CD1c-positive myeloid dendritic cell (primary cell): ENCODE data around the gene HAUS1.
"Not testable (repeated sequence)": the region's sequence is repeated elsewhere in the genome, so short reads cannot be mapped to it uniquely, and the experiment has no call there.

Experiments
- DNase-seq: peaks from one replicate; pipeline ENCODE4 v3.0.0-alpha.2; 2016; ENCODE audit errors: extremely low spot score

Gene HAUS1

DNA sequence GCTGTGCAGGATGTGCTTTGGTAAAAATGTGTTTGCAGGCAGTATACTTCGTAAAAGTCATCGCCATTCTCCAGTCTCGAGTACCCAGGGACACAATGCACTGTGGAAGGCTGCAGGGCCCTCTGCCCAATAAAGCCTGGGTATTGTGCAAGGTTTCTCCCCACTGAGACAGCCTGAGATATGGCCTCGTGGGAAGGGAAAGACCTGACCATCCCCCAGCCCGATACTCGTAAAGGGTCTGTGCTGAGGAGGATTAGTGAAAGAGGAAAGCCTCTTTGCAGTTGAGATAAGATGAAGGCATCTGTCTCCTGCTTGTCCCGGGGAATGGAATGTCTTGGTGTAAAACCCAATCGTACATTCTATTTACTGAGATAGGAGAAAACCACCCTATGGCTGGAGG lies 15.7 kb upstream of the HAUS1 start:
- DNase-seq: not testable (repeated sequence)

DNA sequence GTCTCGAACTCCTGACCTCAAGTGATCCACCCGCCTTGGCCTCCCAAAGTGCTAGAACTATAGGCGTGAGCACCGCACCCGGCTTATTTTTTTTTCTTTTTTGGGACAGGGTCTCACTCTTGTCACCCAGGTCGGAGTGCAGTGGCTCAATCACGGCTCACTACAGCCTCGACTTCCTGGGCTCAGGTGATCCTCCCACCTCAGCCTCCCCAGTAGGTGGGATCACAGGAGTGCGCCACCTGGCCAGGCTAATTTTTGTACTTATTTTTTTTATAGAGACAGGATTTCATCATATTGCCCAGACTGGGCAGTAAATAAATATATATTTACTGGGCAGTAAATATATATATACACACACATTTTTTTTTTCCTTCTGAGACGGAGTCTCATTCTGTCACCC lies 8.7 kb upstream of the HAUS1 start:
- no peak for DNase-seq

DNA sequence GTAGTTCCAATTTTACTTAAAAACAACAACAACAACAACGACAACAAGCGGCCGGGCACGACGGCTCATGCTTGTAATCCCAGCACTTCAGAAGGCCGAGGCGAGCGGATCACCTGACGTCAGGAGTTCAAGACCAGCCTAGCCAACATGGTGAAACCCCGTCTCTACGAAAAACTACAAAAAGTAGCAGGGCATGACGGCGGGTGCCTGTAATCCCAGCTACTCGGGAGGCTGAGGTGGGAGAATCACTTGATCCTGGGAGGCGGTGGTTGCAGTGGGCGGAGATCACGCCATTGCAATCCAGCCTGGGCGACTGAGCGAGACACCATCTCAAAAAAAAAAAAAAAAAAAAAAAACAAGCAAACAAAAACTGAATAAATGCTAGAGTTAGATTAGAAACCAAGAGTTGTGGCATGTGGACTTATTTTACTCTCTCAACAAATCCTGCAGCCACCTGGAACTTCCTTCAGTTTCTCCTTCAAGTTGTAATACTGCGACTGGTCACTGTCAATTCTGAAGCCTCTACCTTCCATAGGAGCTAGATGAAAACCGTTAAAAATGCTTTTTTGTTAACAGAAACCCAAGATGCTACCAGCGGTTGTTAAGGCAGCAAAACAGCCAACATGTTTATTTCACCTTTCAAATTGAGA lies 7.4 kb upstream of the HAUS1 start:
- DNase-seq: peak; percentile 11

DNA sequence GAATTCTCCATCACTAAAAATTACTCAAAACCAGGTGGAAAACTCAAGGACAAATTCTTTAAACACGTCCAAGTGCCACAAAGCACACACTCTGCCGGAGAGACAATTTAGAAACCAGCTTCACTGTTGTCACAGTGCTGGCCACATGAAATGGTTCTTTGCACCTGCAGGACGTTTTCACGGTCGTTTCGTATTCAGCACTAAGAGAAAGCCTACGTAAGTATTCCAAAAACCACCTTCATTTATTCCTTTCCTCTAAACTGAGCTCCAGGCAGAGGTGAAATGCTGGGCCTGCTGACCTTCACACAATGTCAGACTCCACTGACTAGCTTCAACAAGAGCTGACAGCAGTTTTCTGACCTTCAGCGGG lies 6.8 kb upstream of the HAUS1 start:
- no peak for DNase-seq

DNA sequence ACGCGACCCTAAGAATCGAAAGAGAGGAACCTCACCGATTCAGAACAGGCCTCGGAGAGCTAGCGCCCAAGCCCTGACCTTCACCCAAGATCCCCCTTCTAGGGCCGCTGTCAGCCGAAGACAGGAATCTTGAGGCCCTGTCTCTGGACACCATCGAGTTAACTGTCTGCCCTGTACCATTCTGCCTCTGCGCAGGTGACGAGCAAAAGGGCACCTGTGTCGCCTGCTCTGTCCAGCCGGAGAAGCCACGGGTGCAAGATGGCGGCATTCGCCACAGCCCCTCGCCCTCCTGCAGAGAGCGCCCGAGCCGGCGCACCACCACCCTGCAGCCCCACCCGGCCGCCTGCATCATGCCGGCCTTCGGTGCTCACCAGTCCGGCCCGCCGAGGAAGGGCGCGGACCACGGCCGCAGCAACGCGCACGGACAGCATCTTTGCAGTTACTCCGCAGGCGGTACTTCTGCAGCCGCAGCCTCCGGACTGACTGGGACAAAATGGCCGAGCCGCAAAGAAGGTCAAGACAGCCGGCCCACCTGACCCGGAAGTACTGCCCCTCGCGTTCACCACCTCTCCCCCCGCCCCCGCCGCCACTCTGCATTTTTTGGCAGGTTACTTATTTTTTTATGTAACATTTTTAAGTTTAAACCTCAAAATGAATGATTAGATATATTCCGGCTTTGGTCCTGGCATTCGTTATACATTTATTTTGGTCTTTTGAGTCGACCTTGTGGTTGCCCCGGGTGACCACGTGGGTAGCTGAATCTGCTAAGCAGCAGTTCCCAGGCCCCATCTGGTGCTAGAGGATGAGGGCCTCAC lies 6.2 kb upstream of the HAUS1 start, which contains the start of gene ATP5F1A:
ATP5F1A (minus strand) TSS at position 496 of the 815 bp plus-strand sequence; CDS start at position 431, 65 bp downstream.
- DNase-seq: peak; percentile 90

DNA sequence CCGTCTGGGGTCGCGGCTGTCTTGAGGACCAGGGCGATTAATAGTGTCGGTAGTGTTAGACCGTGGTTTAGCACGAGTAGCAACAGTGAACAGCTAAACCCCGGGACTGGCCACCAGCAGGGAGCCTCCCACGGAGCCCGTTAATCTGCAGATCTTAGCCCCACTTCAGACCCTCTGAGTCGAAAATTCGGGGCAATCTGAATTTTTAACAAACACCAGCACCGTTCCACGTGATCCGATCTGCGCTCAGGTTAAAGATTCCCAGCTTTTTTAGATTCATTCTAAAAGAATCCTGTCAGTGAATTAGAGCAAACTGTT lies 5.6 kb upstream of the HAUS1 start:
- no peak for DNase-seq

DNA sequence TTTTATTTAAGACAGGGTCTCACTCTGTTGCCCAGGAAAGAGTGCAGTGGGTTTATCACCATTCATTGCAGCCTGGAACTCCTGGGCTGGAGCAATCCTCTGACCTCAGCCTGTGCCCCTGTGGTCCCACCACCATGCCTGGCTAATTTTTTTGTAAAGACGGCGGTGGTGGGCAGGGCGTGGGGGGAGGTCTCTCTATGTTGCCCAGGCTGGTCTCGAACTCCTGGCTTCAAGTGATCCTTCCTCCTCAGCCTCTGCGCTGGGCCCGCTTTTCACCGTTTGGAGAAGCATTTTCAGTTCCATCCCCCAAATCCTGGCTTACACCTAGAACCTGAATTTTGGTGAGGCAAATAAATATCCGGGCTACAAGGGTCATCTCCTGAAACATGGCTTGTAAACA lies 4.7 kb upstream of the HAUS1 start:
- DNase-seq: no peak

DNA sequence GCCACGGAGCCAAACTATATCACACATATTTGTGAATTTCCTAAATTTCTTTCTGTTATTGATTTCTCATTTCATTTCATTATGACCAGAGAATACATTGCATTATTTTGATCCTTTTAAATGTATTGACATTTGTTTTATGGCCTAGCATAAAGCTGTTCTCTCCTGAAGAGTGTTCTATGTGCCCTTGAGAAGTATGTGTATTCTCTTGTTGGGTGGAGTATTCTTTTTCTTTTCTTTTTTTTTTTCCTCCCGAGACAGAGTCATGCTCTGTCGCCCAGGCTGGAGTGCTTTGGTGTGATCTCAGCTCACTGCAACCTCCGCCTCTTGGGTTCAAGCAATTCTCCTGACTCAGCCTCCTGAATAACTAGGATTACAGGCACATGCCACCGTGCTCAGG lies 5.2 kb downstream of the HAUS1 start:
- DNase-seq: no peak

DNA sequence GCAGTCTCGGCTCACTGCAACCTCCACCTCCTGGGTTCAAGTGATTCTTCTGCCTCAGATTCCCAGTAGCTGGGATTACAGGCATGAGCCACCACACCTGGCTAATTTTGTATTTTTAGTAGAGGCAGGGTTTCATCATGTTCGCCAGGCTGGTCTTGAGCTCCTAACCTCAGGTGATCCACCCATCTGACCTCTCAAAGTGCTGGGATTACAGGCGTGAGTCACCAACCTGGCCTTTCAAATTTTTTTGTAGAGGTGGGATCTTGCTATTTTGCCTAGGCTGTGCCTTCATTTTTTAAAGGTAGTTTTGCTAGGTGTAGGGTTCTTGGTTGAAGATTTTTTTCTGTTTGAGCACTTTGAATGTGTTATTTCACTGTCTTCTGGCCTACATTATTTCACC lies 6.2 kb downstream of the HAUS1 start:
- DNase-seq: no peak

DNA sequence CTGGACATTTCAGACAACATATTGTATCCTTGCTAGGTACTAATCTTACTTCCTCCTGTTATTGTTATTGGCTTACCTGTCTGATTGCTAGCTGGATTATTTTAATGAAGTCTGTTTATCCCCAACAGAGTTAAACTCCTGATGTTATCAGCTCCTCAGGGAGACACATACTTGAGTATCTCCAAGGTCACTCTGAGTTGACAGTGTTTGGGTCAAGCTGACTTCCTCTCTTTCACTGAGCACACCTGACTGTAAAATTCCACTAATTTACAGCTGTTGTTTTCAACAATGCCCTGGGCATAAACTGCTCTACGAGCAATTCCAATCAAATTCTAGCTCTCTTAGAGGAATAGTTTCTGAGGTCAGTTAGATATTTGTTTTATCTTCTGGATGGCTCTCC lies 9.6 kb downstream of the HAUS1 start:
- no peak for DNase-seq

DNA sequence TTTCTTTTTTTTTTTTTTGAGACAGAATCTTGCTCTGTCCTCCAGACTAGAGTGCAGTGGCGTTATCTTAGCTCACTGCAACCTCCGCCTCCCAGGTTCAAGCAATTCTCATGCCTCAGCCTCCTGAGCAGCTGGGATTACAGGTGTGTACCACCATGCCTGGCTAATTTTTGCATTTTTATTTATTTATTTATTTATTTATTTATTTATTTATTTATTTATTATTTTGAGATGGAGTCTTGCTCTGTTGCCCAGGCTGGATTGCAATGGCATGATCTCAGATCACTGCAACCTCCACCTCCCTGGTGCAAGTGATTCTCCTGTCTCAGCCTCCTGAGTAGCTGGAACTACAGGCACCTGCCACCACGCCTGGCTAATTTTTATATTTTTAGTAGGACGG lies 22.4 kb downstream of the HAUS1 start:
- DNase-seq: not testable (repeated sequence)

DNA sequence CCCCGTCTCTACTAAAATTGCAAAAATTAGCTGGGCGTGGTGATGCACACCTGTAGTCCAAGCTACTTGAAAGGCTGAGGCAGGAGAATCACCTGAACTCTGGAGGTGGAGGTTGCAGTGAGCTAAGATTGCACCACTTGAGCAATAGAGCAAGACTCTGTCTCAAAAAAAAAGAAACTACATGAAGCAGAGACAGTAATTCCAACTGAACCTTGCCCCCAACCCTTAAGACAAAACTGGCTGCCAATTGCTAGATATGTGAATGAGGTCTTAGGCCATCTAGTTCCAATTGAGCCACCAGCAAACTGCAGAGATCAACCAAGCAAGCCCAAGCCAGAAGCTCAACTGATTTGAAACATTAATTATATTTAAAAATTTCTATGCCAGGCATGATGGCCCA lies 25.9 kb downstream of the HAUS1 start:
- no peak for DNase-seq

DNA sequence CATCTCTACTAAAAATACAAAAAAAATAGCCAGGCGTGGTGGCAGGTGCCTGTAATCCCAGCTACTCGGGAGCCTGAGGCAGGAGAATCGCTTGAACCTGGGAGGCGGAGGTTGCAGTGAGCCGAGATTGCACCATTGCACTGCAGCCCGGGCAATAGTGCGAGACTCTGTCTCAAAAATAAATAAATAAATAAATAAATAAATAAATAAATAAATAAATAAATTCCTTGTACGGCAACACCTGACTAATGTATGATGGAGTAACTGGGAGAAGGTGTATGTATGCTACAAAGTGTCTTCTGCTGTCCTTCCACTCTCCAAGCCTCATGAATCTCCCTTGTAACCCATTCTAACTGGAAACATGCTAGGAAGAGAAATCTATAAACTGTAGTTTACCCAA lies 26.4 kb downstream of the HAUS1 start:
- DNase-seq: not testable (repeated sequence)

DNA sequence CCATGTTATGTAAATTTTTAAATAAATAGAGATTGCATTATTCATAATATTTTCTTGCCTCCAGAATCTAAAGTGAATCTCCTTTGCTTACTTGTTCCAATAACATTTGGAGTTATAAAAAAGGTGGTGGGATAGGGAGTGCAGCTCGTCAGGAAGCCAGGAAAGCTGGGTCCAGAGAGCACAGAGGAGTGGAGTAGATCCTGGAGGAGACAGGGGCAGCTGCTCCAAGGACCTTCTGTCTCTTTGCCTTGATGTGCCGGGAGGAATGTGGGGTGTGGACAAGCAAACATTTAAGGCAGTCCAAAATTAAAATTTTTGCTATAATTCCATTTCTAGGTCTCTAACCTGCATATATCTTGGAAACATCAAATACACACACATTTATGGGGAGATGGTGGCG lies 29.3 kb downstream of the HAUS1 start:
- DNase-seq: no peak

DNA sequence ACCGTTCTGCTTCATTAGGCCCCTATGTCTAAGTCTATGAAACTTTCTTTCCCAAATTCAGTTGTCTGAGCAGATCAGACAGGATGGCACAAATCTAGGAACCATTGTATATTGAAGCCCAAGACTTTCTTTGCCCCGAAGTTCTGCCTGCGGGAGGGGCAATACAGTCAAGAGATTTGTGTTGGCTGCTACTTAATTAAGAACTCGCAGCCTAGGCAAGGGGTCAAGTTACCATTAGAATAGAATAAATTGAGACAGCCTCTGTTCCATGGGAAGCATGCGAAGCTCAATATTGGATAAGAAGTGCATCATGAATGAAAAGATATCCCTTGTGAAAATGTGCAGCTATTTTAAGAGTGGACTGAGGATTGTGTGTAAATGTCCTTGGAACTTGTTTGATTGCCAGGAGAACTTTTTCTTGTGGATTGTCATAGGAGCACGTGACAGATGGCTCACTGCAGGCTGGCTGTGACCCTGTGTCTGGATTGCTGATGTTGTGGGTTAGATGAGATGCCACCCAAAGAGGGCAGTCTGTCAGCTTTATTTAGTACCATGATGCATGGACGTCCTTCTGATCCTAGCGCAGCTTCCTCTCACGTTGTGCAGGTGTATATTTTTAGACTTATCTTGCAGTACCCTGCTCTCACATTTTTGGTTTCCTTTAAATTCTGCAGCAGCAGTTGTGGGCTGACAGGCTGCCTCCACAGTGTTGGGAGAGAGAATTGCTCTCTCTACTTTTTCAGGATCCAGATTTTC lies 30.9 kb downstream of the HAUS1 start:
- DNase-seq: no peak

DNA sequence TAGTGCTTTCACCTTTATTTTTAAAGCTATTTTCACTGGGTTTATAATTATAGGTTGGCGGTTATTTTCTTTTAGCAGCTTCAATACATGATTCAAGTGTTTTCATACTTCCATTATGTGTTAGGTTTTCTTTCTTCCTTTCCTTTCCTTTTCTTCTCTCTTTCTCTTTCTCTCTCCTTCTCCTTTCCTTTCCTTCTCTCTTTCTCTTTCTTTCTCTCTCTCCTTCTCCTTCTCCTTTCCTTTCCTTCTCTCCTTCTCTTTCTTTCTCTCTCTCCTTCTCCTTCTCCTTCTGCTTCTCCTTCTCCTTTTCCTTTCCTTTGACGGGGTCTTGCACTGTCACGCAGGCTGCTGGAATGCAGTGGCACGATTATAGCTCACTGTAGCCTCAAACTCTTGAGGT lies 36.0 kb downstream of the HAUS1 start:
- DNase-seq: no peak

DNA sequence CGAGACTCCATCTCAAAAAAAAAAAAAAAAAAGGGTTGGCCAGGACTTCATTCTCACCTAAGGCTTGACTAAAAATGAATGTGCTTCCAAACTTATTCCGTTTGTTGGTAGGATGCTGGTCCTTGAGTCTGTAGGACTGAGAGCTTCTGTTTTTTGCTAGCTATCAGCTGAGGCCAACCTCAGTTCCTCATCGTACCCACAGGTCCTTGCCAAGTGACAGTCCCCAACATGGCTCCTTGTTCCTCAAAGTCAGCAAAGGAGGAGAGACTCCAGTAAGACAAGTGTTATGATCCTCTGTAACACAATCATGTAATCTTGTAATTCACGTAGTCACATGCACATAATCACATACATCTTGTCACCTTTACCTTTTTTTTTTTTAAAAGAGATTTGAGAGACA lies 37.0 kb downstream of the HAUS1 start:
- DNase-seq: no peak

DNA sequence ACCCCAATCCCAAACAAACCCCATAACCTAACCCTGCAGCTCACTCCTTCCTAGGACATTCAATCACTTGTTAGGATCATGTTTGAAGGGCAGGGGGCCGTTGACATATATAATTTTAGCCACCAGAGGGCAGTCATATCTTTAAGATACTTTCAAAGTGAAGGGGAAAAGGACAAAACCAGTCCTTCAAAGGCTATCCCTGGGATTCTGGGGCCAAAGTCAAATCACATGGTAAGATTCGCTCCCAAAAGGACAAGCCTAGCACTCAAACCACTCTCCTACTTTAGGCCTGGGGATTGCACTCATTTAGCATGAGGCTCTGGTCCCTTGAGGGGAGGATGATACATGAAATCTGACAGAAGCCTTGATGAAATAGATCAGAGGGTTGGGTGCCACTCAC lies 44.6 kb downstream of the HAUS1 start:
- DNase-seq: peak; percentile 63

DNA sequence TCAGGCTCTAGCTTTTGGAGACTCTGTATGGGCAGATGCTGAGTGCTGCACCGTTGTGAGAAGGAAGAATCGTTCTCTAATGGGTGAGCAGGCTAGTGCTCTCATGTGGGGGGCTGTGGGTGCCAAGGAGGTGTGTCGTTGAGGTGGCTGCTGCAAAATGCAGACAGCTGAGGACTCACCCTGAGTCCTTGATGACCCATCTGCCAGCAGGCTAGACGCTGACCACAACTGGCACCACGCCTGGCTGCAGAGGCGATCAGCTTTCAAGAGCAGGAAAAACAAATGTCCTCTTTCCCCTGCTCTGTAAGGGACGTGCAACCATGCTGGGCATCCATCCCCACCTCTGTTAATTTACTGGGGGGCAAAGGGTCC lies 48.2 kb downstream of the HAUS1 start:
- DNase-seq: no peak

DNA sequence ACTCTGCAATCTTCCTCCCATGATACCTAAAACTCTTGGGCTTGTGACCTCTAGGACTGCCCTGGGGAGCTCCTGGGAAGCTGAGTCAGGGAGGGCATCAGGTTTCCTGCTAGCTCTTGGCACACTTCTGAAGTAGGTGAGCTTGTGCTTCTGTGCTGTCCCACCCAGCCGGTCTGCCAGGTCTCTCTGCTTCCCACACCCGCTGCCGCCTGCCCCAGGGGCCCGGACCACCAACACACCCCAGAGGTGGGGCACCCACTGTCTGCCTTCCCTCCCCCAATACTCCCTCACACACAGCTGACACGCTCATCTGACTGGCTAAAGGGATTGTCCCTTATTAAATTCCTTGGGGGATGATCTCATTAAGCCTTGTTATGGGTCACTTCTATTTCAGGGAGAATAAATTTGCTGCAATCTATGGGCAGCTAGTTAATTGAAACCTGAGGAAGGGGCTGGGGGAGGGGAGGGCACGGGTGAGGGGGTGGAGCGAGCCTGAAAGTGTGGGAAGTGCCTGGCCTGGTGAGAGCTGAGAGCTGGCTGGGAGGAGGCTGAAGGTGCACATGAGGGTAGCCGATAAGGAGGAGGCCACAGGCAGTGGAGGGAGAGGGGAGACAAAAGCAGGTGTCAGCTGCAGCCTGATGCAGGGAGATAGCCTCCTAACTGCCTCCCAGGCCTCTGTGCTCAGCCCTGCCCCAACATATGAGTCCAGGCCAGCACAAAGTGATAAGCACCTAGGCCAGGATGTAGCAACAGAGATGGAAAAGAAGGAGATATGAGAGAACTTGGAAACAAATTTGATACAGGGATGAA lies 48.8 kb downstream of the HAUS1 start:
- no peak for DNase-seq

DNA sequence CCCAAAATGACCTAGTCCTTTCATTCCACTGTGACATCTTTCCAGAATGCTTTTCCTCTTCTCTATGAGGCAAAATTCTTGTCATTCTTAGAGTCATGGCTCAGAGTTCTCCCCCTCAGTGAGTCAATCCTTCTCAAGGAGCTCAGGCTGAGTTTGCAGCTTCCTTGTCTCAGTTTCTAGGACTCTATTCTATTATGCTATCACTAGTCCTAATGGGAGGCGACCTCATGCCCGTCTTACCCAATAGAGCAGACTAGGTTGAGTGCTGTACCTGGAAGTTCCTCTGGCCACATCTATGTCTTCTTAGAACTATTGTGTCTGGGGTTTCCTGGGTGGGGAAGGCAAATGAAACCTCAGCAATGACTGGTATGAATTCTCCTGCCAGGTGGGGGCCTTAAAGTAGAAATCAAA lies 51.5 kb downstream of the HAUS1 start:
- peak; percentile 12 for DNase-seq

DNA sequence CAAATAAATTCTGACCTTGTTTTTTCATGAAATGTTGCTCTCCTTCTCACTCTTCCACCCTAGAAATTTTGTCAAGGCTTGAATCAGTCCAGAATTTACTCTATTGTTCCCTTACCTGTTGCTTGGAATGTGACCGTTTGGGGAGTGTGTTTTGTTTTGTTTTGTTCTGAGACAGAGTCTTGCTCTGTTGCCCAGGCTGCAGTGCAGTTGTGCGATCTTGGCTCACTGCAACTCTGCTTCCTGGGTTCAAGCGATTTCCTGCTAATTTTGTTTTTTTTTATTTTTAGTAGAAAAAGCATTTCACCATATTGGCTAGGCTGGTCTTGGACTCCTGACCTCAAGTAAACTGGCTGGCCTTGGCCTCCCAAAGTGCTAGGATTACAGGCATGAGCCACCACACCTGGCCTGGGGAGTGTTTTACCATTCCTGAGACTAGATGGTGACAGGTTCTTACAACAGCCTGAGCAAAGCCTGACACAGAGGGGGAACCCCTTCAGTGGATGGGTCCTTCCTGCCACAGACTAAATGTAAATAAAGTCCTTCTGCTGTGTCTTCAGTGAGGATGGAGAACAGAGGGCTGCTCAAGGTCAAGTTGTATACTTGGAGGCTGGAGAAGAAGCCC lies 52.0 kb downstream of the HAUS1 start:
- DNase-seq: no peak
